Brain microvascular endothelial cell (primary cell): Measurements from ENCODE around the gene YTHDF1.

ENCODE experiments used
- DNase-seq: peaks from one replicate; pipeline ENCODE4 v3.0.0-alpha.2; 2020
- H3K27ac ChIP-seq: fragments of 250-450 bp; sonication (Bioruptor Pico); 2 replicates; pipeline ENCODE4 v1.5.1; 2020; ENCODE audit warnings: mild to moderate bottlenecking, moderate library complexity
- H3K27me3 ChIP-seq: fragments of 250-450 bp; sonication (Bioruptor Pico); replicated peaks from 2 replicates; pipeline ENCODE4 v1.5.1; 2020; ENCODE audit warnings: mild to moderate bottlenecking
- H3K36me3 ChIP-seq: fragments of 250-450 bp; sonication (Bioruptor Pico); replicated peaks from 2 replicates; pipeline ENCODE4 v1.5.1; 2020; ENCODE audit warnings: mild to moderate bottlenecking
- H3K4me3 ChIP-seq: 2 replicates; pipeline ENCODE4 v1.5.1; 2011; ENCODE audit warnings: low read depth, mild to moderate bottlenecking, control low read depth, low read length, moderate library complexity
- CTCF ChIP-seq: IDR thresholded peaks from 2 replicates; pipeline ENCODE4 v1.5.1; 2011; ENCODE audit warnings: low read depth, mild to moderate bottlenecking, moderate library complexity, low read length, control low read depth, inconsistent platforms; ENCODE audit errors: missing control alignments
- in situ Hi-C: cut with HindIII; loops from 2 replicates; pipeline ENCODE4 v1.10.0; 2017; ENCODE audit warnings: low sequenced_read_pairs, low pct_ligation_motif_present

YTHDF1 gene

GRCh38 chr20:63185215-63185796 is 30.6 kb downstream of the YTHDF1 start:
- no peak for DNase-seq
- TF ChIP-seq CTCF: no peak
- Histone ChIP-seq H3K27me3 (peaks cover 11% of the 10 kb centered on the region), H3K27ac (no peak overlapping the region), H3K36me3 (no peaks in the 10 kb centered on the region), H3K4me3 (no peak overlapping the region)
- in situ Hi-C loops: no loop called here

DNA sequence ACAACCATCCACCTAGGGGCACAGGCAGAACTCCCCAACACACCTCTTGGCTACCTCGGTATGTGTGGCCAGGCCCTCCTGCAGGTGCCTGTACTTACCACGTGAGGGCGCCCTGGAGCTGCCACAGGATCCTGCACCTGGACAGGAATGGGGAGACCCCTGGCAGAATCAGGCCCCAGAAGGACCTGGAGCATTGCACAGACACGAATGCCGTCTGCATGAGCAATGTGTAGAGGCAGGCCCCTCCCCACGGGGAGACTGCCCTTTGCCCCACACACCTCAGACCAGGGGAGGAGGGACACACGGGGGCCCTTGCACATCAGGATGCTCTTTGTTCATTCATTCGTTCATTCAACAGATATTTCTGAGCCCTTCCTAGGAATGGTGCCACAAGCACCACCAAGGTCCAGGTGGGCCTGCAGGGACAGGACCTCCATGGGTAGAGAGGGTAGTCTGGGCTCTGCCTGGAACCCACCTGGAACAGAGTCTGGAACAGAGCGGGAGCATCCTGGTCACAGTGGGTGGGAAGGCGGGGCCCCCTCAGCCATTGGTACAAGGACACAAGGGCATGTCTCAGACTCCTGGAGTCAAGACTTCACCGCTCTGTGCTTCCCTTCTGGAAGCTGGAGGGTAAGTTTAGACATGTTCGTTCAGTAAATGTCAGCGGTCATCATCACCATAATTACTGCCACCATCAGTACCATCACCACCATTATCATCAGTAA is 32.3 kb downstream of the YTHDF1 start:
- no peak overlapping the region for H3K27ac ChIP-seq
- peak; percentile 25 for DNase-seq
- peaks cover 26% of the 10 kb centered on the region for H3K27me3 ChIP-seq
- TF ChIP-seq CTCF: peak; percentile 95
- H3K36me3 ChIP-seq: no peaks in the 10 kb centered on the region
- H3K4me3 ChIP-seq: no peak overlapping the region
- in situ Hi-C loops: no loop called here

DNA sequence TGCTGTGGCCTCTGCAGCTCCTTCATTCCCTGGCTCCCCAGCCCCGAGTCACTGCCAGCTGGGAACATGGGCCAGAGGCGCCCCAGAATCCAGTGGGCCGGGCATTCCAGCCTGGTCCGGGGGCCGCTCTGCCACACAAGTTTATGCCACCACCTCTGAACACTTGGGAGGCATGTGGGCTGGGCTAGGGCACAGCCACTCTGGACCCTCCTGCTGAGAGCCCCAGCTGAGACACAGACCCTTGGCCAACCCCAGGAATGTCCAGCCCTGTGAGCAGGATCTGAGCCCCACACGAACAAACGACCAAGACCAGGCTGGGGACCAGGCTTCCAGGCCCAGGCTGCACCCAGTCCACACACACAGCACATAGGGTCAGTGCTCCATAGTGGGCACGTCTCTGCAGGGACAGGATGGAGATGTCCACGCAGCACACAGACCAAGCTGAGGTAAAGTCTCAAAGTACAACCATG is 33.0 kb downstream of the YTHDF1 start:
- peaks cover 31% of the 10 kb centered on the region for H3K27me3 ChIP-seq
- no peak for TF ChIP-seq CTCF
- H3K4me3 ChIP-seq: no peak overlapping the region
- in situ Hi-C loops: no loop called here
- no peak overlapping the region for H3K27ac ChIP-seq
- H3K36me3 ChIP-seq: no peaks in the 10 kb centered on the region
- DNase-seq: no peak

GRCh38 chr20:63182425-63182824 is 33.5 kb downstream of the YTHDF1 start:
- Histone ChIP-seq H3K36me3 (no peaks in the 10 kb centered on the region), H3K4me3 (no peak overlapping the region), H3K27ac (no peak overlapping the region), H3K27me3 (peaks cover 37% of the 10 kb centered on the region)
- no peak for TF ChIP-seq CTCF
- in situ Hi-C loops: no loop called here
- no peak for DNase-seq

DNA sequence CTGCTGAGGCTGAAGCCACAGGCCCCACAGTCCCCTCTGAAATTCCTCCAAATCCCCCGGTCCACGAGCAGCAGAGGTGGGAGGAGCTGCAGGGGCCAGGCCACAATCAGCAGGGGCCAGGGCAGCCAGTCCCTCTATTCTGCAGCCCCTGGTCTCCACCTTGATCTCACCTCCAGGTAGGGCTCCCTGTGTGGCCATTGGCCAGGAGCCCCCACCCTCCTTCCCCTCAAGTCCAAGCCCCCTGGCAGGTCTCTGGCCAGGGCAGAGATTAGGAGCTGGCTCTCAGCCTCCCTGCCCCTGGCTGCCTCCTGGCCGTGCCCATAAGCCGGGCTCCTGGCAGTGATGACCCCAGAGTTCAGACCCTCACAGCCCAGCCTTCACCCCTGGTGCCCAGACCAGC is 34.7 kb downstream of the YTHDF1 start:
- H3K27ac ChIP-seq: no peak overlapping the region
- peaks cover 49% of the 10 kb centered on the region for H3K27me3 ChIP-seq
- DNase-seq: no peak
- no peak for TF ChIP-seq CTCF
- H3K4me3 ChIP-seq: no peak overlapping the region
- in situ Hi-C loops: no loop called here
- no peaks in the 10 kb centered on the region for H3K36me3 ChIP-seq
